Bronchial epithelial cell (primary cell): ENCODE measurements around the gene CCDC134. TPM values are rescaled to one million over a fixed set of nuclear protein-coding genes. Genes with fewer than 3 reads are reported as not detected.

Experiments
- DNase-seq: peaks from one replicate; pipeline ENCODE4 v3.0.0-alpha.2; 2010; ENCODE audit warnings: low read depth
- FAIRE-seq: peaks from 2 replicates; lab custom pipeline; 2011; peaks lifted over from hg19 to GRCh38; lab: Jason Lieb, UNC
- H3K27me3 ChIP-seq: 2 replicates; pipeline ENCODE4 v1.5.1; 2011; ENCODE audit warnings: low read length; ENCODE audit not compliant: control insufficient read depth, insufficient read depth
- H3K36me3 ChIP-seq: 2 replicates; pipeline ENCODE4 v1.5.1; 2011; ENCODE audit warnings: low read length; ENCODE audit not compliant: control insufficient read depth, insufficient read depth
- H3K4me3 ChIP-seq: 2 replicates; pipeline ENCODE4 v1.5.1; 2011; ENCODE audit warnings: mild to moderate bottlenecking, low read depth, low read length, control low read depth
- CTCF ChIP-seq: IDR thresholded peaks from 2 replicates; pipeline ENCODE4 v1.5.1; 2011; ENCODE audit warnings: mild to moderate bottlenecking, moderate library complexity, low read length, control low read depth, inconsistent platforms; ENCODE audit not compliant: insufficient read depth, severe bottlenecking
- total RNA-seq: library from RNA; depleted of rRNA; stranded (reverse); fragments of >200 nt; gene quantifications from 2 replicates; pipeline ENCODE4 v1.2.1, GENCODE V29; 2014

CCDC134 gene
- total RNA-seq, 1 donor from 2014 or later, result 6.1 TPM

GRCh38 chr22:41820447-41820846 is 20.0 kb downstream of the CCDC134 start:
- DNase-seq, result no peak
- Histone ChIP-seq H3K36me3 (no peaks in the 10 kb centered on the region), H3K4me3 (no peak overlapping the region), H3K27me3 (no peaks in the 10 kb centered on the region)
- TF ChIP-seq CTCF, result no peak
- FAIRE-seq, result no peak

- Histone ChIP-seq H3K27me3 (no peaks in the 10 kb centered on the region), H3K36me3 (peaks cover 1% of the 10 kb centered on the region), H3K4me3 (no peak overlapping the region)
- no peak for TF ChIP-seq CTCF
- no peak for DNase-seq
- FAIRE-seq, result no peak
These were observed 21.2 kb downstream of the CCDC134 start for GRCh38 chr22:41821471-41822316.

- Histone ChIP-seq H3K36me3 (peaks cover 1% of the 10 kb centered on the region), H3K27me3 (no peaks in the 10 kb centered on the region), H3K4me3 (no peak overlapping the region)
- TF ChIP-seq CTCF, result peak; percentile 28
- FAIRE-seq (peak; percentile 79), DNase-seq (peak; percentile 87)
These were observed 22.0 kb downstream of the CCDC134 start for GRCh38 chr22:41822317-41823057.

- no peak for DNase-seq
- Histone ChIP-seq H3K27me3 (no peaks in the 10 kb centered on the region), H3K36me3 (peaks cover 1% of the 10 kb centered on the region), H3K4me3 (no peak overlapping the region)
- no peak for TF ChIP-seq CTCF
- peak; percentile 62 for FAIRE-seq
These were observed 23.3 kb downstream of the CCDC134 start for GRCh38 chr22:41823797-41824196.

GRCh38 chr22:41825376-41825775 is 24.9 kb downstream of the CCDC134 start:
- no peak for TF ChIP-seq CTCF
- DNase-seq, result no peak
- no peak for FAIRE-seq
- Histone ChIP-seq H3K4me3 (no peak overlapping the region), H3K36me3 (peaks cover 1% of the 10 kb centered on the region), H3K27me3 (no peaks in the 10 kb centered on the region)
